Stimulated activated CD4-positive, alpha-beta T cell treated with anti-CD3 and anti-CD28 coated beads, Interleukin-2, amount 100 ng/mL, for 48 hours (primary cell): Measurements from ENCODE around the gene CCDC15.
"Not testable (repeated sequence)": the region's sequence is repeated elsewhere in the genome, so short reads cannot be mapped to it uniquely, and the experiment has no call there.

Source experiments
- DNase-seq, 2 donors: peaks; one replicate each; pipeline ENCODE4 v3.0.0-alpha.2; 2020

CCDC15 gene

GRCh38 chr11:124943254-124943616 lies 10.8 kb upstream of the CCDC15 start:
- DNase-seq: no peak

GRCh38 chr11:124943741-124944140 lies 10.3 kb upstream of the CCDC15 start:
- DNase-seq: no peak

DNA sequence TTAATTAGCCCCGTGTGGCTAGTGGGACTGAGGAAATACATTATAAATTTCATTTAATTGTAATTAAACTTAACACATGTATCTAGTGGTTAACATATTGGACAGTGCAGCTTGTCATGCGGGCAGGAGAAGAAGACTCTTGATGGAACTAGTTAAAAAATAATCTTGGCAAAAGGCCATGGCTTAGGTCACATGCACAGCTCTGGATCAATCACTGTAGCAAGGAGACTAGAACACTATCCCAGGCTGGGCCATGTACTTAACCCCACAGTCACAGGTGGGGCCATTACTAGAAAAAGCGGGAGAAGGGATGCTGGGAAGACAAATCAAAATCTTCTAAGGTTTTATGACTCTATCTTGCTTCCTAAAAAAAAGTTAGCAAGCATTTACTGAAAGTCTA lies 9.4 kb upstream of the CCDC15 start:
- no peak for DNase-seq

DNA sequence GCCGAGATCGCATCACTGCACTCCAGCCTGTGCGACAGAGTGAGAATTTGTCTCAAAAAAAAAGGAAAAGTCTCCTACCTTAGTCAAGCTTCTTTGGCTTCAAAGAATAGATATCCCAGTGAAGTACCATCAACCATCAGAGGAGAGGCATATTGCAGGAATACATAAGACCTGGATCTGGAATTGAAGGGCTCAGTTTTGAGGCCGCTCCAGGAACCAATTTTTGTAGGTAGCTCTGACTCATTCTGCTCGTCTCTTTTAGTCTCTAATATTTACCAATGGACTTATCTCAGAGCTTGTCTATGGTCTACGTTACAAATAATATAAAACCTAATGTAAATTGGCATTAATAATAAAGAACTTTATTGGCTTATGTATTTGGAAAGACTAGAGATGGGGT lies 8.2 kb upstream of the CCDC15 start:
- DNase-seq: no peak

GRCh38 chr11:124946735-124947141 lies 7.3 kb upstream of the CCDC15 start:
- no peak for DNase-seq

DNA sequence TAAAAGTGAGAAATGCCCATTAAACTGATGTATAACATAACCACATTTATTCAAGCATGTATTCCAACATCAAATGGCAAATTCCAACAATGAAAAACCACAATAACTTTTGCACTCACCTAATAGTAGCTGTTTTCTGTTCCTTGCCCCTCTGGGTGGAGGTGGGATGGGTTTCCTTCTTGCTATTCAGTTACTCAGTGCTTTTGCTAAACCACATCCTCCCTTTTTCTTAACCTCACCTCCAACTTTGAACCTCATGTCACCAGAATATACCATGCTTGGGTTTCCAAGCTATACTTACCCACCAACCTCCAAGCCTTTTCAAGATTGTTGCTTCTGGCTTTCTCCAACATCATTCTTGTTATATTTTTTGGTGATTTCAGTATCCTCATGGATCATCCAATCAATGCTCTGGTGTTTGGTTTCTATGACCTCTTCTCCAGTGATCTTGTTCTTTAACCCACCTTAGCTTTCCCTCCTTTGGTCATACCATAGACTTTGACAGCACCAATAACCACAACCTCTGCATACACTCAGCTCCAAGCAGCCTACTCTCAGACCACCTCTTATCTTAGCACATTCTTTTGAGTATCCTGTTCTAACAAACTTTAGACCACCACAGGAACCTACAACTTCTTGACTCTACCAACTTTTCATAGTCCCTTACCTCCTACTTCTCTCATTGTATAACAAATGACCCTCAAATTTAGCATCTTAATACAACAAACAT lies 3.2 kb upstream of the CCDC15 start:
- DNase-seq: no peak

DNA sequence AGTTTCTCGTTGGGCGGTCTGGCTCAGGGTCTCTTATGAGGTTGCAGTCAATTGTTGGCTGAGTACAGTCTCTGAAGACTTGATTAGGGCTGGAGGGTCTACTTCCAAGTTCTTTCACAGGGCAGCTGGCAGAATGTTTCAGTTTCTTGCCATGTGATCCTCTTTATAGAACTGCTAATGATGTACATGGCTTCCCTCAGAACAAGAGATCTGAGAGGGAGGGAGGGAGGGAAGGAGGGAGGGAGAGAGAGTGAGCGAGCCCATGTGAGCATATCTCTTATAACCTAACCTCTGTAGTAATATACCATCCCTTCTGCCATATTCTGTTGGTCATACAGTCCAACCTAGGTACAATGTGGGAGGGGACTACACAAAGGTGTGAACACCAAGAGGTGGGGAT lies 2.7 kb upstream of the CCDC15 start:
- no peak for DNase-seq

DNA sequence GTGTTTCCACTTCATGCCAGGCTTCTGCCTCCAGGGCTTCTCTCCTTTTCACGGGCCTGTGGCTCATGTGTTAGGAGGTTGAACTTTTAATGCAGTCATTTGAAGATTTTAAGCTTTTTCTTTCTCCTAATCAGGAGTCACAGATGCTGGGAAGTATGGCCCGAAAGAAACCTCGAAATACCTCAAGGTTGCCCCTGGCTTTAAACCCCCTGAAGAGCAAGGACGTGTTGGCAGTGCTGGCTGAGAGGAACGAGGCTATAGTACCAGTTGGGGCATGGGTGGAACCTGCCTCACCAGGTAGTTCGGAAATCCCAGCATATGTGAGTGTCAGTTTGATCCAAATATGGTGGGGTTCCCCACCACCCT lies 571 bp downstream of the CCDC15 start:
- no peak for DNase-seq

DNA sequence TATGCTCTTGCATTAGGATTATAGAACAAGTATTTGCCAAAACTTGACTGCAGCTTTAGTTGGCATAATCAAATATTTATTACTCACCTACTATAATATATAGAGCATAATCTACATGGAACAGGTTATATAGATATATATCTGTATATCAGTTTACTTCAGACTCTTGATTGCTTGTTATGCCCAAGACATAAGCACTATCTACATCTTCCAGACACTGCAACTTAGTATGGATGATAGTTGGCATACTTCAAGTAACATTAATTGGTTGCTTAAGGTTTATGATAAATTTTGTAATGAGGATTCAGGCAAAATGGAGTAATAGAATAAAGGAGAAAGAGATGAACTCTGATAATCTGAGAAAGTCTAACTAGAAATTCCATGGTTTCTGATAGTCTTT lies 1.0 kb downstream of the CCDC15 start:
- DNase-seq: no peak

DNA sequence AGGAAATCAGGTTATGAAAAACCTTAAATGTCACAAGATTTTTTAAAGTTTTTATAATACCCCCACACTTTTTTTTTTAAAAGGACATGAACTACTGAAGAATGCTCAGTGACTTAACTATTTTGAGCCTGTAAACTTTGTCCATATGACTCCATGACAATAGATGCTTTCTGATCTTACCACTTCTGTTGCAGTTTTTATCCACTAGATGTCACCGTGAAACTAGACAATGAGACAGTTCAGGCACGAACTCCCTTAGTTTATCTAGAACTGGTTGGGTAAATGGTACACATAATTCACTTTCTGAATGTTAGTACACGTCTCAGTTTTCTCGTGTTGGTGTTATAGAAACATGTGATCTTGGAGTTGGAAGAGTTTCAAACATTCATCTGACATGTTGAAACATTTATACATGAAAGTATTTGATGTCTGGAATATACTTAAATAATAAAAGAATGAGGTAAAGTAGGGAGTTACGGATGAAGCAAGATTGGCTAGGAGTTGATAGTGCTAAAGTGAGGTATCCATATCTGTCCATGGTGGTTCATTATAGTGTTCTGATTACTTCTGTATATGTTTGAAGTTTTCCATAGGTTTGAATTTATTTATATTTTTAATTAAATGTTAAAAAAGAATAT lies 8.1 kb downstream of the CCDC15 start:
- no peak for DNase-seq

GRCh38 chr11:124968197-124968596 lies 14.2 kb downstream of the CCDC15 start:
- not testable (repeated sequence) for DNase-seq

DNA sequence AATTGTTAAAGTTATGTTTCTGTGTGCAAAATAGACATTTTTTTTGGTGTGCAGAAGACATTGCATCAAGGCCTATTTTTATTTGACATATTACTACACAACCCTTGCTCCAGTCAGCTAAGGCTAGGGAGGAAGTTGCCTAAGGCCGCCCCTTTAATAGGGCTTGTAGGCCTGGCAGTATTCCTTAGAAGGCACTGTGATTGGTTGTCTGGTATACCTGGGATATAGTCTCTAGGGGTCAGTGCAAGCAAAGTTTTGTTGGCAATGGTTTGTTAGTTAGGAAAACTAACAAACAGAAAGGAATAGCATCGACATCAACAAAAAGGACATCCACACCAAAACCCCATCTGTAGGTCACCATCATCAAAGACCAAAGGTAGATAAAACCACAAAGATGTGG lies 16.9 kb downstream of the CCDC15 start:
- DNase-seq: no peak

DNA sequence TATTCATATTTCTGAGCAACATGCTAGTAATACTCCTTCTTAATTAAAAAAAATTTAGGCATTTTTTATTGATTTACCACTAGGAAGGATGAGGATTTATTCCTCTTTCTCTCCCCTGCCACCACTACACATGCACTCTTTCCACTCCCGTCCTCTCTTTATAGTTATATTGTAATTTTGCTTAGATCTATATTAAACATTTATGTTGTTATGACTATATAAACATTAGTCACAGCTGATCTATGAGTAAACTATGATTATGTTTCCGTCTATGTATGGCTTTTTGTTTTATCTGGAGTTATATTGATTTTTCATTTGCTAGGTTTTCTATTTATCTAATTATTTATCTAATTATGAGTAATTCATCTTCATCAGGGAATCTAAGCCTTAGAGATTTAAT lies 17.8 kb downstream of the CCDC15 start:
- DNase-seq: no peak

GRCh38 chr11:124976531-124976930 lies 22.5 kb downstream of the CCDC15 start:
- no peak for DNase-seq

GRCh38 chr11:124977006-124977405 lies 23.0 kb downstream of the CCDC15 start:
- no peak for DNase-seq

GRCh38 chr11:124978316-124978715 lies 24.3 kb downstream of the CCDC15 start:
- no peak for DNase-seq

DNA sequence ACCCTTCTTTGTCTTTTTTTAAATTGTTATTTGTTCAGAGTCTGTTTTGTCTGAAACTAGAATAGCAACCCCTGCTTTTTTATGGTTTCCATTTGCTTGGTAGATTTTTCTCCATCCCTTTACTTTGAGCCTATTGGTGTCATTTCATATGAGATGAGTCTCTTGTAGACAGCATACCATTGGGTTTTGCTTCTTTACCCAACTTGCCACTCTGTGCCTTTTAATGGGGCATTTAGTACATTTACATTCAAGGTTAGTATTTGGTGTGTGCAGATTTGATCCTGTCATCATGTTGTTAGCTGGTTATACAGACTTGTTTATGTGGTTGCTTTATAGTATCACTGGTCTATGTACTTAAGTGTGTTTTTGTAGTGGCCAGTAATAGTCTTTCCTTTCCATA lies 28.0 kb downstream of the CCDC15 start:
- DNase-seq: no peak

DNA sequence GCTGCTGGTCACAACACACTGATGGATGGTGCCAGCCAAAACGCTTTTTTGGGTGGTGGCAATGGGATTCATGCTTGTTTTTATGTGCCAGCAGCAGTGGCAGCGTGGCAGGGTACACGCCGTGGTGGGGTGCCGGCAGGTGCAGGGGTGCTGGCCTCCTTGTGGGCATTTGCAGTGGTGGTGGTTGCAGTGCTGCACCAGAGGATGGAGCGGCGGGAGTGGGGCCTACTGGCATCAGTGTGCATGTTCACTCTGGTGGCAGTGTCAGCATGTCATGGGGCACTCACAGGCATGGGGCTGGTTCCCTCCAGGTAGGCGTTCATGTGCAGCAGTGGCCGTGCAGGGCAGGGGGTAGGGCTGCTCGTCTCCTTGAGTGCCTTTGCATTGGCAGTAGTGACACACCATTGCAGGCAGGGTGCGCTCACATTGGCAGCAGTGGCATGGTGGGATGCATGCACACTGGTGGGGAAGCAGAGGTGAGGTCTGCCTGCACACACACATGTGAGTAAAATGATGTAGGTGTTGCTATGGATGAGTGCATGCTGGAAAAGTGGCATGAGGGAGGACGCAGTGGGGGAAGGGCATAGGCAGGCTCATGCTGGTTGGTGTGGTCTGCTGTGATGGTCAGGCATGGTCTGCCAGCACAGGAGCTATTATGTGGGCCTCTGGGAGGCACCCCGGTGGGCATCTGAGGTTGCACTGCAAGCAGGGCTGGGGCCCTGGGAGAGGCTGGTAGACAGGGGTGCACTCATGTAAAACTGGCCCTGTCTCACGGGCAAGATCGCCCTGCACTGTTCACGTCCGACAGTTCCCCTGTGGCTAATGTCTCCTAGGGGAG lies 29.9 kb downstream of the CCDC15 start:
- DNase-seq: no peak

GRCh38 chr11:124984512-124984854 lies 30.5 kb downstream of the CCDC15 start:
- DNase-seq: no peak

GRCh38 chr11:124987096-124987495 lies 33.1 kb downstream of the CCDC15 start:
- no peak for DNase-seq

GRCh38 chr11:124988063-124988462 lies 34.1 kb downstream of the CCDC15 start:
- DNase-seq: no peak

DNA sequence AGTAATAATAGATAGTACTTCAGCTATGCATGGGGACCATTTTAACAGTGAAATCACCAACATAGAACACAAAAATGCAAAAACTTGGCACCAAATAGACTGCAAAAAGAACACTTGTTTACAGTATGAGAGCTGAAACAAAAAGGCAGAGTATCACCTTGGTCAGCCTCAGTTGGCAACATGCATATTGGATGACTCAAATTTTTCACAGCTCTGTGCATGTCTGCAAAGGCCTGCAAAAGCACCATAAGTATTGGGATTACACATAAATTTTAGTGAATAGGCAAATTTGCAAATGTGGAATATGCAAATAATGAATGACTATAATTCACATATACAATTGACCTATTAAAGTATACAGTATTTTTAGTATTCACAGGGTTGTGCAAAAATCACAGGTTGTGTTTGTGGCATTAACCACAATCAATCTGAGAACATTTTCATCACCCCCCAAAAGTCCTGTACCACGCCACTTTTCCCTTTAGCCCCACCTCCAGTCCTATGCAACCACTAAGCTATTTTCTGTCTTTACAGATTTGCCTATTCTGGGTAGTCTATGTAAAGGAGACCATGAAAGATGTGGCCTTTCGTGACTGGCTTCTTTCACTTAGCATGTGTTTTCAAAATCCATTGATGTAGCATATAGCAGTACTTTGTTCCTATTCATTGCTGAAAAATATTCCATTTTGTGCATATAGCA lies 47.2 kb downstream of the CCDC15 start:
- no peak for DNase-seq

DNA sequence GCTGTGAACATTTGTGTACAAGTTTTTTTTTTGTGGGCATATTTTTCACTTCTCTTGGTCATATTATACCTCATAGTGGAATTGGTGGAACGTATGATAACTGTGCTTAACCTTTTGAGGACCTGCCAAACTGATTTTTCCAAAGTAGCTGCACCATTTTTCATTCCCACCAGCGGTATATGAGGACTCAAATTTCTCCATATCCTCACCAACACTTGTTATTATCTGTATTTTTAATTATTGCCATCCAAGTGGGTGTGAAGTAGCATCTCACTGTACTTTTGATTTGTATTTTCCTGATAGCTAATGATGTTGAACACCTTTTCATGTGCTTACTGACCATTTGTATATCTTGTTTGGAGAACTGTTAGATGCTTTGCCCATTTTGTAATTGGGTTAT lies 47.8 kb downstream of the CCDC15 start:
- no peak for DNase-seq

- DNase-seq: no peak
Measured at GRCh38 chr11:125005491-125005890, 51.5 kb downstream of the CCDC15 start.
